Esophagus squamous epithelium (tissue), 4 donors: ENCODE measurements around the gene SEC16B.

Experiments
- POLR2A ChIP-seq, 4 donors: fragments of 450-650 bp; IDR thresholded peaks; one replicate each; pipeline ENCODE4 v1.6.1; 2017; ENCODE audit warnings: antibody characterized with exemption in 4 of 4, mild to moderate bottlenecking in 4 of 4, moderate library complexity in 3 of 4
- TF ChIP-seq, protein P1 (sequence below), 6 experiments: fragments of 450-650 bp in 4 of 6; fragments of 200-600 bp in 2 of 6; sonication (generic) in 2 of 6; IDR thresholded peaks; one replicate each; pipeline ENCODE4 v1.5.1; 2016 to 2019; ENCODE audit warnings: antibody characterized with exemption in 6 of 6, mild to moderate bottlenecking in 4 of 6, moderate library complexity in 4 of 6

DNA sequence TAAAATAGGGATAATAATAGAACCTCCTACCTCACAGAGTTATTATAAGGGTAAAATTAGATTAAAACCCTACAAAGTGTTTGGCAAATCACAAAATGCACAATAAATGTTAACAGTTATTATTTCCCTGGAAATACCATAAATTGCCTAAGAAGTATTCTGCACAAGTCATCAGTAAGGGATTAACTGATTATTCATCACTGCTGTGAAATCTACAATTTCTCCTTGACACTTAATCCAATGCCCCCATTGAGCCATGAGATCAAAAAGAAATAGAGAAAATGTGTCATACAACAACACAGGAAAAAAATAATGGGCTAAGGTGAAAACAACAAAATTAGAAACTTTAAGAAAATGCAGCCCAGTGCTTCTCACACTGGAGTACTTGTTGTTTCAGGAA is 6.7 kb upstream of the SEC16B start:
- TF ChIP-seq, protein P1, sequence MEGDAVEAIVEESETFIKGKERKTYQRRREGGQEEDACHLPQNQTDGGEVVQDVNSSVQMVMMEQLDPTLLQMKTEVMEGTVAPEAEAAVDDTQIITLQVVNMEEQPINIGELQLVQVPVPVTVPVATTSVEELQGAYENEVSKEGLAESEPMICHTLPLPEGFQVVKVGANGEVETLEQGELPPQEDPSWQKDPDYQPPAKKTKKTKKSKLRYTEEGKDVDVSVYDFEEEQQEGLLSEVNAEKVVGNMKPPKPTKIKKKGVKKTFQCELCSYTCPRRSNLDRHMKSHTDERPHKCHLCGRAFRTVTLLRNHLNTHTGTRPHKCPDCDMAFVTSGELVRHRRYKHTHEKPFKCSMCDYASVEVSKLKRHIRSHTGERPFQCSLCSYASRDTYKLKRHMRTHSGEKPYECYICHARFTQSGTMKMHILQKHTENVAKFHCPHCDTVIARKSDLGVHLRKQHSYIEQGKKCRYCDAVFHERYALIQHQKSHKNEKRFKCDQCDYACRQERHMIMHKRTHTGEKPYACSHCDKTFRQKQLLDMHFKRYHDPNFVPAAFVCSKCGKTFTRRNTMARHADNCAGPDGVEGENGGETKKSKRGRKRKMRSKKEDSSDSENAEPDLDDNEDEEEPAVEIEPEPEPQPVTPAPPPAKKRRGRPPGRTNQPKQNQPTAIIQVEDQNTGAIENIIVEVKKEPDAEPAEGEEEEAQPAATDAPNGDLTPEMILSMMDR (IDR thresholded peaks at IDR 0.05) = no peak
- TF ChIP-seq POLR2A (IDR thresholded peaks at IDR 0.05) = no peak
